PFSK-1 (cell line): ENCODE results near the gene SDF2L1.

ENCODE experiments used
- FOXP2 ChIP-seq: optimal IDR thresholded peaks from 2 replicates; pipeline ENCODE3; 2011; ENCODE audit warnings: borderline replicate concordance, control low read depth, inconsistent platforms; ENCODE audit not compliant: insufficient read depth; ENCODE audit errors: extremely low read length, extremely low read depth
- POLR2AphosphoS5 ChIP-seq: IDR thresholded peaks from 2 replicates; pipeline ENCODE4 v1.6.1; 2012; ENCODE audit warnings: low read depth, mild to moderate bottlenecking, control low read depth, low read length, moderate library complexity
- SIN3A ChIP-seq: IDR thresholded peaks from 2 replicates; pipeline ENCODE4 v1.6.1; 2012; ENCODE audit warnings: mild to moderate bottlenecking, low read length, moderate library complexity, borderline replicate concordance; ENCODE audit not compliant: insufficient read depth
- TAF1 ChIP-seq: IDR thresholded peaks from 2 replicates; pipeline ENCODE4 v1.6.1; 2012; ENCODE audit warnings: low read length, control low read depth, borderline replicate concordance; ENCODE audit not compliant: insufficient read depth
- TF ChIP-seq, protein P1 (sequence below), 2 experiments: IDR thresholded peaks; 2 replicates each; pipeline versions ENCODE4 v1.6.1 to v1.8.0; 2011 to 2012; ENCODE audit warnings: low read depth in 2 of 2, low read length in 2 of 2, control low read depth in 1 of 2, inconsistent platforms in 1 of 2, mild to moderate bottlenecking in 1 of 2, moderate library complexity in 1 of 2; ENCODE audit not compliant: insufficient read depth in 1 of 2

SDF2L1 gene

DNA sequence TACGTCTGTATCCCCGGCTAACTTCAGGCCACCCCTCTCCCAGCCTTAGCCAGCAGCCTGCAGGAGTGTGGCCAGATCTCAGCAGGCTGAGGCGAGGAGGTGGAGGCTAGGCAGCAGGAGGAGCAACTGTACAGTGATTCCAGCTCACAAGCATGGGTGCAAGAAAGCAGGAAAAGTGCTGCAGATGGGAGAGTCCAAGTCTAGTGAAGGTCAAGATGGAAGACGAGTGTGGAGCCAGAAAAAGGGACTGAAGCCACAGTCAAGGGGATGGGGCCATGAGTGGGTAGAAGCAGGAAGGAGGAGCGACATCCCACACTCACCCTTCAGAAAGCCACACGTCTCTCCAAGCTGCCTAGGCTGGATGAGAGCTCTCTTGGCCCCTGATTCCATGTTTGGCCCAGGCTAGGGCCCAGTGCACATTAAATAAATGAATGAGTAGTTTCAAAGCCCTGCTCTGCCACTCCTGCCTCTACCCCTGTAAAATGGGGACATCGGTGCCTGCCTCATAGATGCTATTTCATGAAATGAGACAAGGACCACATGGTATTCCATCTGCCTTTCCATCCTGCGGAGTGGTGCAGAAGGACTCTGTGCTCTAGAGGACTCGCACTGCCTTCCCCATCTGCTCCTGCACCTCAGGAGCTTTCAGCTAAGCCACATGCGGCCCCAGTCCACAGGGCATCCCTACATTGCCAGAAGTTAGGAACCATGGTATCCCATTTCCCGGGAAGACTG is 15.2 kb upstream of the SDF2L1 start:
- TF ChIP-seq FOXP2: no peak

GRCh38 chr22:21628386-21629254 is 13.5 kb upstream of the SDF2L1 start:
- no peak for TF ChIP-seq SIN3A

GRCh38 chr22:21629255-21630149 is 12.6 kb upstream of the SDF2L1 start, which contains the start of gene YDJC:
Gene YDJC, minus strand, starts transcription at chr22:21630022. Its CDS starts 8 bp downstream, at chr22:21630014.
- peak; percentile 74; the same call in 1 of the 2 replicates for TF ChIP-seq SIN3A
- TF ChIP-seq FOXP2: peak; percentile 82
- TF ChIP-seq POLR2AphosphoS5: peak; percentile 31
- TF ChIP-seq, protein P1, sequence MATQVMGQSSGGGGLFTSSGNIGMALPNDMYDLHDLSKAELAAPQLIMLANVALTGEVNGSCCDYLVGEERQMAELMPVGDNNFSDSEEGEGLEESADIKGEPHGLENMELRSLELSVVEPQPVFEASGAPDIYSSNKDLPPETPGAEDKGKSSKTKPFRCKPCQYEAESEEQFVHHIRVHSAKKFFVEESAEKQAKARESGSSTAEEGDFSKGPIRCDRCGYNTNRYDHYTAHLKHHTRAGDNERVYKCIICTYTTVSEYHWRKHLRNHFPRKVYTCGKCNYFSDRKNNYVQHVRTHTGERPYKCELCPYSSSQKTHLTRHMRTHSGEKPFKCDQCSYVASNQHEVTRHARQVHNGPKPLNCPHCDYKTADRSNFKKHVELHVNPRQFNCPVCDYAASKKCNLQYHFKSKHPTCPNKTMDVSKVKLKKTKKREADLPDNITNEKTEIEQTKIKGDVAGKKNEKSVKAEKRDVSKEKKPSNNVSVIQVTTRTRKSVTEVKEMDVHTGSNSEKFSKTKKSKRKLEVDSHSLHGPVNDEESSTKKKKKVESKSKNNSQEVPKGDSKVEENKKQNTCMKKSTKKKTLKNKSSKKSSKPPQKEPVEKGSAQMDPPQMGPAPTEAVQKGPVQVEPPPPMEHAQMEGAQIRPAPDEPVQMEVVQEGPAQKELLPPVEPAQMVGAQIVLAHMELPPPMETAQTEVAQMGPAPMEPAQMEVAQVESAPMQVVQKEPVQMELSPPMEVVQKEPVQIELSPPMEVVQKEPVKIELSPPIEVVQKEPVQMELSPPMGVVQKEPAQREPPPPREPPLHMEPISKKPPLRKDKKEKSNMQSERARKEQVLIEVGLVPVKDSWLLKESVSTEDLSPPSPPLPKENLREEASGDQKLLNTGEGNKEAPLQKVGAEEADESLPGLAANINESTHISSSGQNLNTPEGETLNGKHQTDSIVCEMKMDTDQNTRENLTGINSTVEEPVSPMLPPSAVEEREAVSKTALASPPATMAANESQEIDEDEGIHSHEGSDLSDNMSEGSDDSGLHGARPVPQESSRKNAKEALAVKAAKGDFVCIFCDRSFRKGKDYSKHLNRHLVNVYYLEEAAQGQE (IDR thresholded peaks at IDR 0.05; ENCODE audit: insufficient read depth in 1 of 2, low read depth in 2 of 2, low read length in 2 of 2): peak in 1 of 2 experiments; percentile 36; a peak in 1 of 4 replicates
- TF ChIP-seq TAF1: peak; percentile 72; the same call in 1 of the 2 replicates

DNA sequence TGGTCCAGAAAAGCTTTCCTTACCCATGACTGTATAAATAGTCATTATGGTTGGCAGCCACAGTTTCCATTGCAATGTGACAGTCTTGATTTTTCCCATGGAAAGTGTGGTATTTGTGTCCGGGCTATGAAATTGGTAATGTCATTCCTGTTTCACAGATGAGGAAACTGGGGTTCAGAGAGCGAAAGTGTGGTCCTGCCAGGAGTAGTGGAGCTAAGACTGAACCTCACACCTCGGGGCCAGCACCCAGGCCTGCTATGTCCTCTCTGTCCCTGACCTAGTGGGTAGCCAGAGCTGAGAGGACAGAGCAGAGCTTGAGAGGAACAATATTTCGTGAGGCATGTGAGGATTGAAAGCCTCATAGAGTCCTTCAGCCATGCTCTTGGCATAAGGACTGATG is 11.1 kb upstream of the SDF2L1 start:
- no peak for TF ChIP-seq TAF1
- TF ChIP-seq, protein P1 (IDR thresholded peaks at IDR 0.05; ENCODE audit: insufficient read depth in 1 of 2, low read depth in 2 of 2, low read length in 2 of 2): no peak
- no peak for TF ChIP-seq SIN3A
- no peak for TF ChIP-seq FOXP2
- no peak for TF ChIP-seq POLR2AphosphoS5

GRCh38 chr22:21632237-21632895 is 9.7 kb upstream of the SDF2L1 start, which contains the start of gene CCDC116:
Gene CCDC116, plus strand, starts transcription at chr22:21632760. Its CDS starts 422 bp downstream, at chr22:21633182.
- no peak for TF ChIP-seq POLR2AphosphoS5
- TF ChIP-seq TAF1: no peak
- no peak for TF ChIP-seq SIN3A
- TF ChIP-seq, protein P1 (IDR thresholded peaks at IDR 0.05; ENCODE audit: insufficient read depth in 1 of 2, low read depth in 2 of 2, low read length in 2 of 2): no peak
- TF ChIP-seq FOXP2: no peak
